ENCODE measurements around the gene UPK3B.
"Not testable (repeated sequence)": the region's sequence is repeated elsewhere in the genome, so short reads cannot be mapped to it uniquely, and the experiment has no call there.

UPK3B gene

DNA sequence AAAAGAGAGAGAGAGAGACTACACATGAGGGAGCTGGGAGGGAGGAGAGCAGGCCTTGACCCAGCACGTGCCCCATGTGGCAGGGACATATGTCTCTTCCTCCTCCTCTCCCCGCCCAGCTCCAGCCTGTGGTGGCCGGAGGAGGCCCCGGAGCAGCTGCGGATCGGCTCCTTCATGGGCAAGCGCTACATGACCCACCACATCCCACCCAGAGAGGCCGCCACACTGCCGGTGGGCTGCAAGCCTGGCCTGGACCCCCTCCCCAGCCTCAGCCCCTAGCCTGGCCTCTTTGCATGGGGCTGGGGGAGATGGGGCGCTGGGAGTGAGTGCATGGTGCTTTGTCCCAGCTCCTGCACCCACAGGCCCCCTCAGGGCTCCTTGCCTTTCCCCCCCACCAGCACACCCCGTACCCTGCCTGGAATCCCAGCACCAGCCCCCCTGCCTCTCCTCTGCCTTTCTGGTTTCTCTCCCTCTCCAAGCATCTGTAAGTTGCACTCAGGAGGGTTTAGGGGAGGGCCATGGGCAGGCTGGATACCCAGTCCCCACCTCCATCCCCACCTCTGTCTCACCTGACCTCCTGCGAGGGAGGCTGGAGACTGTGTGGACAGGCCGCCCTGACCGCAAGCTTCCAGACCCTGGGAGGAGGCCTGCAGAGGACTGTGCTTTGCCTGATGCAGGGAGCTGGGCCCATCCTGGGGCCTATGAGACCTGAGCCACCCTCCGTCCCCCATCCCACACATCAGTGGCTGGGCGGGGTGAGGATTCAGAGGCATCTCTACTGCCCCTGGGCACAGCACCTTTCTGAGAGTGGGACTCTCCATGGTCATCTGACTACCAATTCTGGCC, 4.8 kb downstream of the UPK3B start:
- Histone ChIP-seq H3K4me2 (ENCODE audit: low read length) (no peak overlapping the region), H3K9me2 (replicated peaks; ENCODE audit: control insufficient read depth, low read length) (no peaks in the 10 kb centered on the region), H3K79me2 (ENCODE audit: control insufficient read depth, low read length) (no peaks in the 10 kb centered on the region), H3F3A (ENCODE audit: control insufficient read depth, insufficient read depth) (no peaks in the 10 kb centered on the region), H3K4me1 (ENCODE audit: control insufficient read depth, low read length) (peaks cover 3% of the 10 kb centered on the region; the same call in 1 of the 2 replicates), H4K20me1 (ENCODE audit: control insufficient read depth, insufficient read depth, low read depth, low read length) (no peaks in the 10 kb centered on the region), H3K9me3 (ENCODE audit: control insufficient read depth, insufficient read depth, low read length) (no peaks in the 10 kb centered on the region), H3K36me3 (ENCODE audit: control insufficient read depth, low read length) (no peaks in the 10 kb centered on the region), H3K27ac (ENCODE audit: low read depth, low read length) (no peak overlapping the region), H3K4me3 (ENCODE audit: low read length) (no peak overlapping the region), H3K27me3 (ENCODE audit: control insufficient read depth, low read length) (peaks cover 8% of the 10 kb centered on the region; the same call in 1 of the 2 replicates)
- TF ChIP-seq, protein P1, sequence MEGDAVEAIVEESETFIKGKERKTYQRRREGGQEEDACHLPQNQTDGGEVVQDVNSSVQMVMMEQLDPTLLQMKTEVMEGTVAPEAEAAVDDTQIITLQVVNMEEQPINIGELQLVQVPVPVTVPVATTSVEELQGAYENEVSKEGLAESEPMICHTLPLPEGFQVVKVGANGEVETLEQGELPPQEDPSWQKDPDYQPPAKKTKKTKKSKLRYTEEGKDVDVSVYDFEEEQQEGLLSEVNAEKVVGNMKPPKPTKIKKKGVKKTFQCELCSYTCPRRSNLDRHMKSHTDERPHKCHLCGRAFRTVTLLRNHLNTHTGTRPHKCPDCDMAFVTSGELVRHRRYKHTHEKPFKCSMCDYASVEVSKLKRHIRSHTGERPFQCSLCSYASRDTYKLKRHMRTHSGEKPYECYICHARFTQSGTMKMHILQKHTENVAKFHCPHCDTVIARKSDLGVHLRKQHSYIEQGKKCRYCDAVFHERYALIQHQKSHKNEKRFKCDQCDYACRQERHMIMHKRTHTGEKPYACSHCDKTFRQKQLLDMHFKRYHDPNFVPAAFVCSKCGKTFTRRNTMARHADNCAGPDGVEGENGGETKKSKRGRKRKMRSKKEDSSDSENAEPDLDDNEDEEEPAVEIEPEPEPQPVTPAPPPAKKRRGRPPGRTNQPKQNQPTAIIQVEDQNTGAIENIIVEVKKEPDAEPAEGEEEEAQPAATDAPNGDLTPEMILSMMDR (IDR thresholded peaks at IDR 0.05; ENCODE audit: low read depth, low read length, poor library complexity, severe bottlenecking): no peak

DNA sequence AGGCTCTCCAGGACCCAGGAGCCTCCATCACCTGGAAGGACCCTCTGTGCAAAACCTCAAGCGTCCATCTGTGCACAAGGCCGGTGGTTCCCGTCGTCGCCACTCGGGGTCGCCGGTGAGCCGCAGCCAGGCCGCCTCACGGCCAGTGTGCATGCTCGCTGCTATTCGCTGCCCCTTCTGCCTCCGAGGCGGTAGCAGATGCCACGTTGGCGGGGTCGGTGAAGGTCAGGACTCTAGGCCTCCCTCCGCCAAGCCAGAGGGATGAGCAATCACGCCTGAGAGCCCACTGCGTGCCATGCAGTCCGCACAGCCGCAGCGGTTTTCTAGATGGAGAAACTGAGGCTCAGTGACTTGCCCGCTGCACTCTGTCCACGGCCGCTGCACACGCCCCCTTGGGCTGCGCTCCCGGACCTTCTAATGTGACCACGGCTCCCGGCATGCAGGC, 5.7 kb downstream of the UPK3B start:
- Histone ChIP-seq H3K36me3 (ENCODE audit: control insufficient read depth, low read length) (no peaks in the 10 kb centered on the region), H3K4me2 (ENCODE audit: low read length) (peak overlapping the region; percentile 46; the same call in 1 of the 2 replicates), H3K9me3 (ENCODE audit: control insufficient read depth, insufficient read depth, low read length) (no peaks in the 10 kb centered on the region), H3K4me3 (ENCODE audit: low read length) (no peak overlapping the region), H3F3A (ENCODE audit: control insufficient read depth, insufficient read depth) (no peaks in the 10 kb centered on the region), H4K20me1 (ENCODE audit: control insufficient read depth, insufficient read depth, low read depth, low read length) (no peaks in the 10 kb centered on the region), H3K27me3 (ENCODE audit: control insufficient read depth, low read length) (peaks cover 8% of the 10 kb centered on the region; the same call in 1 of the 2 replicates), H3K9me2 (replicated peaks; ENCODE audit: control insufficient read depth, low read length) (no peaks in the 10 kb centered on the region), H3K27ac (ENCODE audit: low read depth, low read length) (no peak overlapping the region), H3K4me1 (ENCODE audit: control insufficient read depth, low read length) (peaks cover 3% of the 10 kb centered on the region; the same call in 1 of the 2 replicates), H3K79me2 (ENCODE audit: control insufficient read depth, low read length) (no peaks in the 10 kb centered on the region)
- TF ChIP-seq, protein P1 (IDR thresholded peaks at IDR 0.05; ENCODE audit: low read depth, low read length, poor library complexity, severe bottlenecking): peak; percentile 89
- no peak for TF ChIP-seq EZH2phosphoT487 (IDR thresholded peaks at IDR 0.05; ENCODE audit: borderline replicate concordance, low read length)

DNA sequence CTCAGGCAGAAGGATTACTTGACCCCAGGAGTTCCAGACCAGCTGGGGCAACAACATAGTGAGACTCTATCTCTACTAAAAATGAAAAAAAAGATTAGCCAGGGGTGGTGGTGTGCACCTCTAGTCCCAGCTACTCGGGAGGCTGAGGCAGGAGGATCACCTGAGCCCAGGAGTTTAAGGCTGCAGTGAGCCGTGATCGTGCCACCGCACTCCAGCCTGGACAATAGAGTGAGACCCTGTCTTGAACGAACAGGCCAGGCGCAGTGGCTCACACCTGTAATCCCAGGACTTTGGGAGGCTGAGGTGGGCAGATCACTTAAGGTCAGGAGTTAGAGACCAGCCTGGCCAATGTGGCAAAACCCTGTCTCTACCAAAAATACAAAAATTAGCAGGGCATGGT, 6.6 kb downstream of the UPK3B start:
- not testable (repeated sequence) for H3K9me3 ChIP-seq (ENCODE audit: control insufficient read depth, insufficient read depth, low read length); H3K4me1 ChIP-seq (ENCODE audit: control insufficient read depth, low read length); H3K27me3 ChIP-seq (ENCODE audit: control insufficient read depth, low read length); H4K20me1 ChIP-seq (ENCODE audit: control insufficient read depth, insufficient read depth, low read depth, low read length); H3K79me2 ChIP-seq (ENCODE audit: control insufficient read depth, low read length); H3K36me3 ChIP-seq (ENCODE audit: control insufficient read depth, low read length); H3K4me3 ChIP-seq (ENCODE audit: low read length); H3F3A ChIP-seq (ENCODE audit: control insufficient read depth, insufficient read depth); H3K4me2 ChIP-seq (ENCODE audit: low read length); H3K27ac ChIP-seq (ENCODE audit: low read depth, low read length); H3K9me2 ChIP-seq (replicated peaks; ENCODE audit: control insufficient read depth, low read length)

DNA sequence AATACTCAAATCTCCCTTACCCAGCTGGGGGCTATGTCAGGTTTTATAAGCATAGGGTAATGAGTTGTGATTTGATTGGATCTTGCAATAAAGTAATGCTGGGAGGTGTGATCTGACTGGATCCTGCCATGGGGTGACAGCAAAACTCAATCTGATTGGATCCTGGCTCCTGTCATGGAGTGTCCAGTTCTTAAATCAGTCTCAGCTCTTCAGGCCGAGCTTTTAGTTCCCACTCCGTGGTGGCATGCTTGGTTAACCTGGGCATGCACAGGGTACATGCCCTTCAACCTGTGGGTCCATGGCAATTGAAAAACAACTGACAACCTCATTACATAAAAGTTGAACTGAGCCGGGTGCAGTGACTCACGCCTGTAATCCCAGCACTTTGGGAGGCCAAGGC, 15.8 kb downstream of the UPK3B start:
- not testable (repeated sequence) for H3K4me1 ChIP-seq (ENCODE audit: control insufficient read depth, low read length); H3K27me3 ChIP-seq (ENCODE audit: control insufficient read depth, low read length); H3K36me3 ChIP-seq (ENCODE audit: control insufficient read depth, low read length); H3K79me2 ChIP-seq (ENCODE audit: control insufficient read depth, low read length); H3K9me2 ChIP-seq (replicated peaks; ENCODE audit: control insufficient read depth, low read length); H3K4me2 ChIP-seq (ENCODE audit: low read length); H4K20me1 ChIP-seq (ENCODE audit: control insufficient read depth, insufficient read depth, low read depth, low read length); H3K27ac ChIP-seq (ENCODE audit: low read depth, low read length); H3K4me3 ChIP-seq (ENCODE audit: low read length); H3F3A ChIP-seq (ENCODE audit: control insufficient read depth, insufficient read depth); H3K9me3 ChIP-seq (ENCODE audit: control insufficient read depth, insufficient read depth, low read length)

DNA sequence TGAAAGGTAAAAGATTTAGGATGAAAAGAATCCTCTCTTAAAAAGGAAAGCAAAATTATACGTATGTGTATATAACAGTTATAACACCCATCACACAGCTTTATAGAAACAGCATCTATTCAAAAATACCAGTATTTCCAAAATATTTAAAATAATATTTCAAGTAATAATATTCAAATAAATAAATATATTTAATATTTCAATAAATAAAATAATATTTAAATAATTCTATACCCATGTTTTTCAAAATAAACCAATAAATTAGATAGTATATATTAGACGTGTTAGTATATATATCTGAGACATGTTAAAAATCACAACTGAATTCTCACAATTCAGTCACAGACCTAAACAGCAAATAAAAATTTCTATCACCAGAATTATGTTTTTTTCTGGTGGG, 21.3 kb downstream of the UPK3B start:
- not testable (repeated sequence) for H3K4me1 ChIP-seq (ENCODE audit: control insufficient read depth, low read length); H3K4me2 ChIP-seq (ENCODE audit: low read length); H3K9me3 ChIP-seq (ENCODE audit: control insufficient read depth, insufficient read depth, low read length); H3K27ac ChIP-seq (ENCODE audit: low read depth, low read length); H3K36me3 ChIP-seq (ENCODE audit: control insufficient read depth, low read length); H3K9me2 ChIP-seq (replicated peaks; ENCODE audit: control insufficient read depth, low read length); H4K20me1 ChIP-seq (ENCODE audit: control insufficient read depth, insufficient read depth, low read depth, low read length); H3F3A ChIP-seq (ENCODE audit: control insufficient read depth, insufficient read depth); H3K79me2 ChIP-seq (ENCODE audit: control insufficient read depth, low read length); H3K27me3 ChIP-seq (ENCODE audit: control insufficient read depth, low read length); H3K4me3 ChIP-seq (ENCODE audit: low read length)

DNA sequence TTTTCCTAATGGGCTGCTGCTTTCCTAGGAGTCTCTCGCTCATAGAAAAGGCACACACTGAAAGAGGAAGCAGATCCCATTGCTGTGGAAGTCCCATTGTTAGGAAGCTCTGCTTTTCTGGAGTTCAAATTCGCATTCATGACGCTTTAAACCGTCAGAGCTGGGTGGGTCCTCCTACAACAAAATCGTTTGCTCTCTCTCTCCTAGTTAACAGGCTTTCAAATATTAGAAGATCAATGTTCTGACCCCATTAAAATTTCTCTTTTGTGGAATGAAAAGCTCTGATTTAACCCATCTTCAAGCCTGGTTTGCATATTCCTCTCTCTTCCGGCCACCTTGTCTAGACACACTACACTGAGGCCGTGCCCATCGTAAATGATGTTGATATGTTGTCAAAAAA, 32.8 kb downstream of the UPK3B start, which contains the start of gene SPDYE16:
TSS of gene SPDYE16 (minus strand) at position 101 of the 400 bp plus-strand sequence. CDS start 1,838 bp downstream, outside the sequence.
- not testable (repeated sequence) for H3K4me1 ChIP-seq (ENCODE audit: control insufficient read depth, low read length); H3F3A ChIP-seq (ENCODE audit: control insufficient read depth, insufficient read depth); H3K9me2 ChIP-seq (replicated peaks; ENCODE audit: control insufficient read depth, low read length); H3K79me2 ChIP-seq (ENCODE audit: control insufficient read depth, low read length); H3K9me3 ChIP-seq (ENCODE audit: control insufficient read depth, insufficient read depth, low read length); H3K4me2 ChIP-seq (ENCODE audit: low read length); H3K27me3 ChIP-seq (ENCODE audit: control insufficient read depth, low read length); H3K36me3 ChIP-seq (ENCODE audit: control insufficient read depth, low read length); H3K27ac ChIP-seq (ENCODE audit: low read depth, low read length); H4K20me1 ChIP-seq (ENCODE audit: control insufficient read depth, insufficient read depth, low read depth, low read length); H3K4me3 ChIP-seq (ENCODE audit: low read length)

Measured in DOHH2 (cell line).